Endodermal cell (in vitro differentiated cells): ENCODE data around the gene KCNQ2. TPM values are rescaled to one million over a fixed set of nuclear protein-coding genes. Genes with fewer than 3 reads are reported as not detected.

Source experiments
- DNase-seq: peaks from one replicate; pipeline ENCODE4 v3.0.0-alpha.2; 2017
- H3K27ac ChIP-seq: 2 replicates; pipeline ENCODE4 v1.5.1; 2013; ENCODE audit warnings: mild to moderate bottlenecking, low read depth, low read length, moderate library complexity
- H3K27me3 ChIP-seq: 2 replicates; pipeline ENCODE4 v1.6.1; 2013; ENCODE audit warnings: mild to moderate bottlenecking, low read length, moderate library complexity; ENCODE audit not compliant: insufficient read depth, control insufficient read depth, poor library complexity, severe bottlenecking
- H3K36me3 ChIP-seq: 2 replicates; pipeline ENCODE4 v1.7.0; 2013; ENCODE audit warnings: mild to moderate bottlenecking, low read length, moderate library complexity; ENCODE audit not compliant: control insufficient read depth, insufficient read depth
- H3K4me1 ChIP-seq: one replicate; pipeline ENCODE4 v1.7.0; 2013; ENCODE audit warnings: low read length; ENCODE audit not compliant: control insufficient read depth, insufficient read depth
- H3K4me3 ChIP-seq: 2 replicates; pipeline ENCODE4 v1.5.1; 2013; ENCODE audit warnings: mild to moderate bottlenecking, low read length, moderate library complexity
- H3K9ac ChIP-seq: 2 replicates; pipeline ENCODE4 v1.6.1; 2013; ENCODE audit warnings: mild to moderate bottlenecking, low read length, moderate library complexity; ENCODE audit not compliant: poor library complexity, severe bottlenecking; ENCODE audit errors: extremely low read depth
- H3K9me3 ChIP-seq: 2 replicates; pipeline ENCODE4 v1.6.1; 2013; ENCODE audit warnings: mild to moderate bottlenecking, low read length, moderate library complexity; ENCODE audit not compliant: control insufficient read depth
- H3K27ac Mint-ChIP-seq: 2 replicates; pipeline ENCODE4 v1.8.0; 2020; ENCODE audit warnings: mixed read lengths
- H3K27me3 Mint-ChIP-seq: 2 replicates; pipeline ENCODE4 v1.8.0; 2021; ENCODE audit warnings: mild to moderate bottlenecking, mixed read lengths; ENCODE audit not compliant: insufficient read depth
- H3K36me3 Mint-ChIP-seq: 2 replicates; pipeline ENCODE4 v1.8.0; 2020; ENCODE audit warnings: low read depth, mixed read lengths
- H3K4me1 Mint-ChIP-seq: 2 replicates; pipeline ENCODE4 v1.8.0; 2020; ENCODE audit warnings: mixed read lengths
- H3K4me3 Mint-ChIP-seq: 2 replicates; pipeline ENCODE4 v1.8.0; 2020; ENCODE audit warnings: mild to moderate bottlenecking, moderate library complexity, mixed read lengths
- H3K9me3 Mint-ChIP-seq: 2 replicates; pipeline ENCODE4 v1.8.0; 2020; ENCODE audit warnings: mild to moderate bottlenecking, mixed read lengths
- CTCF ChIP-seq: fragments of 200-600 bp; sonication (generic); conservative IDR thresholded peaks from 2 replicates; pipeline ENCODE4 v1.5.0; 2021; ENCODE audit warnings: antibody characterized with exemption, mild to moderate bottlenecking
- WGBS, 2 experiments: methylation state at CpG; one replicate each; pipeline versions ENCODE4 v1.1.5 to v1.1.7; 2013; ENCODE audit warnings: missing lambda C conversion rate in 2 of 2, mixed read lengths in 1 of 2; ENCODE audit not compliant: insufficient coverage in 1 of 2, insufficient read length in 1 of 2; 5-methylcytosine and 5-hydroxymethylcytosine counted together
- total RNA-seq, 2 donors: library from RNA; stranded (reverse); fragmentation: NEBNext Ultra II Directional in 1 of 2; extraction: Animal tissue kit (Norgen Biotek cat#: 25700) in 1 of 2; gene quantifications; 2 replicates in 1 of 2; 3 replicates in 1 of 2; pipeline ENCODE4 v1.2.1, GENCODE V29; 2021

Gene KCNQ2
- total RNA-seq, 2 donors from 2014 or later, result 36.4 to 62.8 TPM

GRCh38 chr20:63372971-63373885, 99.2 kb downstream of the KCNQ2 start:
- H3K4me3 Mint-ChIP-seq, result no peak overlapping the region
- TF ChIP-seq CTCF, result no peak
- Histone ChIP-seq H3K9me3 (no peaks in the 10 kb centered on the region), H3K27me3 (no peaks in the 10 kb centered on the region), H3K27ac (no peak overlapping the region), H3K4me1 (no peaks in the 10 kb centered on the region), H3K36me3 (no peaks in the 10 kb centered on the region), H3K9ac (no peak overlapping the region), H3K4me3 (no peak overlapping the region)
- H3K4me1 Mint-ChIP-seq, result no peaks in the 10 kb centered on the region
- H3K27me3 Mint-ChIP-seq, result no peaks in the 10 kb centered on the region
- H3K36me3 Mint-ChIP-seq, result no peaks in the 10 kb centered on the region
- no peaks in the 10 kb centered on the region for H3K9me3 Mint-ChIP-seq
- WGBS, 2 experiments, result 88 to 91% methylated on average over 20 to 34 of the region's 34 CpGs
- no peak overlapping the region for H3K27ac Mint-ChIP-seq
- DNase-seq, result no peak

- Histone ChIP-seq H3K4me1 (no peaks in the 10 kb centered on the region), H3K4me3 (no peak overlapping the region), H3K9me3 (no peaks in the 10 kb centered on the region), H3K36me3 (no peaks in the 10 kb centered on the region), H3K9ac (no peak overlapping the region), H3K27ac (no peak overlapping the region), H3K27me3 (no peaks in the 10 kb centered on the region)
- Mint-ChIP-seq H3K4me1 (no peaks in the 10 kb centered on the region), H3K9me3 (no peaks in the 10 kb centered on the region), H3K4me3 (no peak overlapping the region), H3K36me3 (no peaks in the 10 kb centered on the region), H3K27me3 (no peaks in the 10 kb centered on the region), H3K27ac (no peak overlapping the region)
- no peak for TF ChIP-seq CTCF
- no peak for DNase-seq
- WGBS, 2 experiments, result 91 to 93% methylated on average over 24 to 28 of the region's 28 CpGs
Measured at GRCh38 chr20:63371291-63371865, 101.1 kb downstream of the KCNQ2 start.

- Mint-ChIP-seq H3K9me3 (no peaks in the 10 kb centered on the region), H3K36me3 (no peaks in the 10 kb centered on the region), H3K4me1 (no peaks in the 10 kb centered on the region), H3K27me3 (no peaks in the 10 kb centered on the region), H3K27ac (no peak overlapping the region), H3K4me3 (no peak overlapping the region)
- Histone ChIP-seq H3K27me3 (no peaks in the 10 kb centered on the region), H3K4me3 (no peak overlapping the region), H3K4me1 (no peaks in the 10 kb centered on the region), H3K9me3 (no peaks in the 10 kb centered on the region), H3K27ac (no peak overlapping the region), H3K36me3 (no peaks in the 10 kb centered on the region), H3K9ac (no peak overlapping the region)
- 80 to 82% methylated on average over 17 to 21 of the region's 21 CpGs for WGBS, 2 experiments
- TF ChIP-seq CTCF, result no peak
- DNase-seq, result no peak
Measured at GRCh38 chr20:63370618-63371187, 101.8 kb downstream of the KCNQ2 start.
